HEK293 (cell line): ENCODE measurements around the gene RAD9B.

Experiments
- AEBP2 ChIP-seq: fragments of 450-650 bp; formaldehyde crosslinking; IDR thresholded peaks from 2 replicates; pipeline ENCODE4 v1.5.1; 2016; ENCODE audit warnings: missing biosample characterization, missing genetic modification characterization, borderline replicate concordance
- HOXC10 ChIP-seq: sonication (generic); formaldehyde crosslinking; IDR thresholded peaks from 2 replicates; pipeline ENCODE4 v1.8.1; 2023; ENCODE audit warnings: mild to moderate bottlenecking, missing genetic modification reagents
- IKZF3 ChIP-seq: fragments of 450-650 bp; IDR thresholded peaks from 2 replicates; pipeline ENCODE4 v1.5.0; 2018; ENCODE audit warnings: missing biosample characterization, mild to moderate bottlenecking, missing genetic modification characterization, moderate library complexity
- KLF1 ChIP-seq: fragments of 450-650 bp; formaldehyde crosslinking; IDR thresholded peaks from 2 replicates; pipeline ENCODE4 v1.5.1; 2016; ENCODE audit warnings: missing biosample characterization, missing genetic modification characterization
- KLF16 ChIP-seq: fragments of 450-650 bp; formaldehyde crosslinking; IDR thresholded peaks from 2 replicates; pipeline ENCODE4 v1.5.1; 2017; ENCODE audit warnings: missing biosample characterization, missing genetic modification characterization
- KLF8 ChIP-seq: fragments of 450-650 bp; formaldehyde crosslinking; IDR thresholded peaks from 2 replicates; pipeline ENCODE4 v1.5.1; 2016; ENCODE audit warnings: missing biosample characterization, missing genetic modification characterization
- KLF9 ChIP-seq: fragments of 450-650 bp; formaldehyde crosslinking; IDR thresholded peaks from 2 replicates; pipeline ENCODE4 v1.5.1; 2016; ENCODE audit warnings: missing biosample characterization, missing genetic modification characterization, low read depth
- PRDM10 ChIP-seq: fragments of 450-650 bp; formaldehyde crosslinking; IDR thresholded peaks from 2 replicates; pipeline ENCODE4 v1.5.1; 2016; ENCODE audit warnings: missing biosample characterization, missing genetic modification characterization
- SALL2 ChIP-seq: fragments of 450-650 bp; formaldehyde crosslinking; IDR thresholded peaks from 2 replicates; pipeline ENCODE4 v1.5.0; 2017; ENCODE audit warnings: missing biosample characterization, mild to moderate bottlenecking, missing genetic modification characterization, borderline replicate concordance
- SP7 ChIP-seq: fragments of 450-650 bp; formaldehyde crosslinking; IDR thresholded peaks from 2 replicates; pipeline ENCODE4 v1.5.1; 2016; ENCODE audit warnings: missing biosample characterization, missing genetic modification characterization
- ZBTB21 ChIP-seq: fragments of 450-650 bp; formaldehyde crosslinking; IDR thresholded peaks from 2 replicates; pipeline ENCODE4 v1.5.1; 2017; ENCODE audit warnings: missing biosample characterization, missing genetic modification characterization
- ZBTB6 ChIP-seq: fragments of 450-650 bp; formaldehyde crosslinking; IDR thresholded peaks from 2 replicates; pipeline ENCODE4 v1.5.1; 2017; ENCODE audit warnings: missing biosample characterization, missing genetic modification characterization
- ZEB2 ChIP-seq: fragments of 450-650 bp; formaldehyde crosslinking; IDR thresholded peaks from 2 replicates; pipeline ENCODE4 v1.5.1; 2016; ENCODE audit warnings: missing biosample characterization, missing genetic modification characterization
- ZNF10 ChIP-seq: fragments of 450-650 bp; formaldehyde crosslinking; IDR thresholded peaks from 2 replicates; pipeline ENCODE4 v1.5.1; 2017; ENCODE audit warnings: missing biosample characterization, missing genetic modification characterization
- ZNF157 ChIP-seq: fragments of 450-650 bp; formaldehyde crosslinking; IDR thresholded peaks from 2 replicates; pipeline ENCODE4 v1.5.1; 2016; ENCODE audit warnings: missing biosample characterization, missing genetic modification characterization
- ZNF223 ChIP-seq: fragments of 450-650 bp; formaldehyde crosslinking; IDR thresholded peaks from 2 replicates; pipeline ENCODE4 v1.5.1; 2016; ENCODE audit warnings: missing biosample characterization, missing genetic modification characterization
- ZNF23 ChIP-seq: fragments of 450-650 bp; formaldehyde crosslinking; IDR thresholded peaks from 2 replicates; pipeline ENCODE4 v1.5.1; 2016; ENCODE audit warnings: missing biosample characterization, missing genetic modification characterization, borderline replicate concordance
- ZNF239 ChIP-seq: fragments of 450-650 bp; formaldehyde crosslinking; IDR thresholded peaks from 2 replicates; pipeline ENCODE4 v1.5.1; 2016; ENCODE audit warnings: missing biosample characterization, missing genetic modification characterization
- ZNF449 ChIP-seq: fragments of 450-650 bp; formaldehyde crosslinking; IDR thresholded peaks from 2 replicates; pipeline ENCODE4 v1.5.1; 2017; ENCODE audit warnings: missing biosample characterization, mild to moderate bottlenecking, missing genetic modification characterization, moderate library complexity
- ZNF558 ChIP-seq: fragments of 450-650 bp; formaldehyde crosslinking; IDR thresholded peaks from 2 replicates; pipeline ENCODE4 v1.5.1; 2016; ENCODE audit warnings: missing biosample characterization, missing genetic modification characterization
- ZNF747 ChIP-seq: fragments of 450-650 bp; formaldehyde crosslinking; IDR thresholded peaks from 2 replicates; pipeline ENCODE4 v1.5.1; 2016; ENCODE audit warnings: missing biosample characterization, missing genetic modification characterization
- ZSCAN18 ChIP-seq: fragments of 450-650 bp; formaldehyde crosslinking; IDR thresholded peaks from 2 replicates; pipeline ENCODE4 v1.5.1; 2016; ENCODE audit warnings: missing biosample characterization, missing genetic modification characterization
- TF ChIP-seq, protein P1 (sequence below): fragments of 450-650 bp; formaldehyde crosslinking; IDR thresholded peaks from 2 replicates; pipeline ENCODE4 v1.5.1; 2016; ENCODE audit warnings: missing biosample characterization, missing genetic modification characterization, borderline replicate concordance
- TF ChIP-seq, protein P2 (sequence below): fragments of 450-650 bp; formaldehyde crosslinking; IDR thresholded peaks from 2 replicates; pipeline ENCODE4 v1.5.1; 2017; ENCODE audit warnings: missing biosample characterization, missing genetic modification characterization

Gene RAD9B

GRCh38 chr12:110536834-110537604 lies 34.9 kb downstream of the RAD9B start (continued):
- no peak for TF ChIP-seq ZSCAN18 (tag by site-specific recombination)
- no peak for TF ChIP-seq ZNF239 (tag by site-specific recombination)
- TF ChIP-seq, protein P1, sequence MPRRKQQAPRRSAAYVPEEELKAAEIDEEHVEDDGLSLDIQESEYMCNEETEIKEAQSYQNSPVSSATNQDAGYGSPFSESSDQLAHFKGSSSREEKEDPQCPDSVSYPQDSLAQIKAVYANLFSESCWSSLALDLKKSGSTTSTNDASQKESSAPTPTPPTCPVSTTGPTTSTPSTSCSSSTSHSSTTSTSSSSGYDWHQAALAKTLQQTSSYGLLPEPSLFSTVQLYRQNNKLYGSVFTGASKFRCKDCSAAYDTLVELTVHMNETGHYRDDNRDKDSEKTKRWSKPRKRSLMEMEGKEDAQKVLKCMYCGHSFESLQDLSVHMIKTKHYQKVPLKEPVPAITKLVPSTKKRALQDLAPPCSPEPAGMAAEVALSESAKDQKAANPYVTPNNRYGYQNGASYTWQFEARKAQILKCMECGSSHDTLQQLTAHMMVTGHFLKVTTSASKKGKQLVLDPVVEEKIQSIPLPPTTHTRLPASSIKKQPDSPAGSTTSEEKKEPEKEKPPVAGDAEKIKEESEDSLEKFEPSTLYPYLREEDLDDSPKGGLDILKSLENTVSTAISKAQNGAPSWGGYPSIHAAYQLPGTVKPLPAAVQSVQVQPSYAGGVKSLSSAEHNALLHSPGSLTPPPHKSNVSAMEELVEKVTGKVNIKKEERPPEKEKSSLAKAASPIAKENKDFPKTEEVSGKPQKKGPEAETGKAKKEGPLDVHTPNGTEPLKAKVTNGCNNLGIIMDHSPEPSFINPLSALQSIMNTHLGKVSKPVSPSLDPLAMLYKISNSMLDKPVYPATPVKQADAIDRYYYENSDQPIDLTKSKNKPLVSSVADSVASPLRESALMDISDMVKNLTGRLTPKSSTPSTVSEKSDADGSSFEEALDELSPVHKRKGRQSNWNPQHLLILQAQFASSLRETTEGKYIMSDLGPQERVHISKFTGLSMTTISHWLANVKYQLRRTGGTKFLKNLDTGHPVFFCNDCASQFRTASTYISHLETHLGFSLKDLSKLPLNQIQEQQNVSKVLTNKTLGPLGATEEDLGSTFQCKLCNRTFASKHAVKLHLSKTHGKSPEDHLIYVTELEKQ (tag by site-specific recombination) = 0 out of 2 replicates have a peak, but pooled peaks have one; percentile 7
- peak; percentile 53; the same call in 1 of the 2 replicates for TF ChIP-seq PRDM10
- 0 out of 2 replicates have a peak, but pooled peaks have one; percentile 13 for TF ChIP-seq SP7
- TF ChIP-seq ZNF10 (tag by site-specific recombination) = no peak
- no peak for TF ChIP-seq ZNF223 (tag by site-specific recombination)
- no peak for TF ChIP-seq ZNF23 (tag by site-specific recombination)
- no peak for TF ChIP-seq HOXC10 (CRISPR knock-in tag)
- no peak for TF ChIP-seq AEBP2 (tag by site-specific recombination)
- TF ChIP-seq ZBTB21 = peak; percentile 38; the same call in 1 of the 2 replicates
- no peak for TF ChIP-seq KLF9 (tag by site-specific recombination)
- no peak for TF ChIP-seq ZNF157 (tag by site-specific recombination)
- 0 out of 2 replicates have a peak, but pooled peaks have one; percentile 21 for TF ChIP-seq KLF16 (tag by site-specific recombination)
- no peak for TF ChIP-seq ZBTB6 (tag by site-specific recombination)
- no peak for TF ChIP-seq ZNF747 (tag by site-specific recombination)
- no peak for TF ChIP-seq KLF1 (tag by site-specific recombination)
- TF ChIP-seq, protein P2, sequence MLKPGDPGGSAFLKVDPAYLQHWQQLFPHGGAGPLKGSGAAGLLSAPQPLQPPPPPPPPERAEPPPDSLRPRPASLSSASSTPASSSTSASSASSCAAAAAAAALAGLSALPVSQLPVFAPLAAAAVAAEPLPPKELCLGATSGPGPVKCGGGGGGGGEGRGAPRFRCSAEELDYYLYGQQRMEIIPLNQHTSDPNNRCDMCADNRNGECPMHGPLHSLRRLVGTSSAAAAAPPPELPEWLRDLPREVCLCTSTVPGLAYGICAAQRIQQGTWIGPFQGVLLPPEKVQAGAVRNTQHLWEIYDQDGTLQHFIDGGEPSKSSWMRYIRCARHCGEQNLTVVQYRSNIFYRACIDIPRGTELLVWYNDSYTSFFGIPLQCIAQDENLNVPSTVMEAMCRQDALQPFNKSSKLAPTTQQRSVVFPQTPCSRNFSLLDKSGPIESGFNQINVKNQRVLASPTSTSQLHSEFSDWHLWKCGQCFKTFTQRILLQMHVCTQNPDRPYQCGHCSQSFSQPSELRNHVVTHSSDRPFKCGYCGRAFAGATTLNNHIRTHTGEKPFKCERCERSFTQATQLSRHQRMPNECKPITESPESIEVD (tag by site-specific recombination) = peak; percentile 84
- TF ChIP-seq SALL2 = no peak
- no peak for TF ChIP-seq KLF8 (tag by site-specific recombination)
- TF ChIP-seq ZEB2 = no peak
- no peak for TF ChIP-seq ZNF558 (tag by site-specific recombination)
- no peak for TF ChIP-seq ZNF449 (tag by site-specific recombination)
- no peak for TF ChIP-seq IKZF3 (tag by site-specific recombination)
